Measurements from ENCODE around the gene LRRC43.

DNA sequence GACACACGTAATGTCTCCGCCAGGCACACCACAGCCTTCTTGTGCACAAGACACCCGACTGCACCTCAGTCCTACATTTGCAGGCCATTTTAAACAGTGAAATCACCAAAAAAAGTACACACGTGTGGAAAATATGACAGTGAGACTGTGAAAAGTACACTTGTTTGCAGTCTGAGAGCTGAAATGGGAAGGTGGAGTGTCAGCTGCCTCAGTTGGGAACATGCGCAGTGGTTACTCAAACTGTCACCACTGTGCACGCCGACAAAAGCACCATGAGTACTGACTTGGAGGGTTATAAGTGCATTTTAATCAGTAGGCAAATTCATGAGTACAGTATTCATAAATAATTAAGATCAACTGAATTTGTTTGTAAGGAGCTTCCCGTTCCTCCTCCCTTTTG, 67.6 kb downstream of the LRRC43 start:
- TF ChIP-seq MXI1 (IDR thresholded peaks at IDR 0.05; ENCODE audit: low read depth, low read length): no peak
- TF ChIP-seq RCOR1 (conservative IDR thresholded peaks at IDR 0.05; ENCODE audit: low read depth, low read length): no peak
- TF ChIP-seq, protein P1, sequence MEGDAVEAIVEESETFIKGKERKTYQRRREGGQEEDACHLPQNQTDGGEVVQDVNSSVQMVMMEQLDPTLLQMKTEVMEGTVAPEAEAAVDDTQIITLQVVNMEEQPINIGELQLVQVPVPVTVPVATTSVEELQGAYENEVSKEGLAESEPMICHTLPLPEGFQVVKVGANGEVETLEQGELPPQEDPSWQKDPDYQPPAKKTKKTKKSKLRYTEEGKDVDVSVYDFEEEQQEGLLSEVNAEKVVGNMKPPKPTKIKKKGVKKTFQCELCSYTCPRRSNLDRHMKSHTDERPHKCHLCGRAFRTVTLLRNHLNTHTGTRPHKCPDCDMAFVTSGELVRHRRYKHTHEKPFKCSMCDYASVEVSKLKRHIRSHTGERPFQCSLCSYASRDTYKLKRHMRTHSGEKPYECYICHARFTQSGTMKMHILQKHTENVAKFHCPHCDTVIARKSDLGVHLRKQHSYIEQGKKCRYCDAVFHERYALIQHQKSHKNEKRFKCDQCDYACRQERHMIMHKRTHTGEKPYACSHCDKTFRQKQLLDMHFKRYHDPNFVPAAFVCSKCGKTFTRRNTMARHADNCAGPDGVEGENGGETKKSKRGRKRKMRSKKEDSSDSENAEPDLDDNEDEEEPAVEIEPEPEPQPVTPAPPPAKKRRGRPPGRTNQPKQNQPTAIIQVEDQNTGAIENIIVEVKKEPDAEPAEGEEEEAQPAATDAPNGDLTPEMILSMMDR (IDR thresholded peaks at IDR 0.05 in 2 of 3, conservative IDR thresholded peaks at IDR 0.05 in 1 of 3; ENCODE audit: control insufficient read depth in 2 of 3, extremely low read depth in 1 of 3, insufficient read depth in 1 of 3, low read depth in 3 of 3, low read length in 3 of 3): no peak
- TF ChIP-seq EZH2 (IDR thresholded peaks at IDR 0.05; ENCODE audit: borderline replicate concordance, control insufficient read depth, low read depth, low read length): no peak
- no peak for TF ChIP-seq SRF (IDR thresholded peaks at IDR 0.05; ENCODE audit: low read depth in 2 of 2, low read length in 2 of 2)
- no peak for TF ChIP-seq TAF1 (IDR thresholded peaks at IDR 0.05; ENCODE audit: borderline replicate concordance, low read depth, low read length)
- TF ChIP-seq POLR2A (IDR thresholded peaks at IDR 0.05; ENCODE audit: low read depth, low read length): no peak
- TF ChIP-seq CBX3 (IDR thresholded peaks at IDR 0.05; ENCODE audit: borderline replicate concordance, low read depth): no peak

Measured in GM12878 (cell line).